Neural cell (in vitro differentiated cells): ENCODE results near the gene KRT38. TPM values are rescaled to one million over a fixed set of nuclear protein-coding genes. Genes with fewer than 3 reads are reported as not detected.

Experiments used
- H2AFZ ChIP-seq: fragments of 200-600, 300-800 bp; sonication (generic), shearing (Covaris generic); 2 replicates; pipeline ENCODE4 v1.6.0; 2014; ENCODE audit warnings: low read depth, mild to moderate bottlenecking, antibody characterized with exemption, low read length, moderate library complexity
- H3F3A ChIP-seq: fragments of 200-600 bp; shearing (Covaris generic); 2 replicates; pipeline ENCODE4 v1.6.1; 2016; ENCODE audit warnings: mild to moderate bottlenecking, moderate library complexity, mixed read lengths, antibody characterized with exemption, low read length; ENCODE audit not compliant: insufficient read depth, poor library complexity, severe bottlenecking
- H3K27ac ChIP-seq: fragments of 200-600, 300-800 bp; sonication (generic), shearing (Covaris generic); 2 replicates; pipeline ENCODE4 v1.5.1; 2014; ENCODE audit warnings: mild to moderate bottlenecking, low read length, moderate library complexity
- H3K27me3 ChIP-seq: fragments of 300-800, 200-600 bp; sonication (generic), shearing (Covaris generic); 2 replicates; pipeline ENCODE4 v1.6.0; 2014; ENCODE audit warnings: mild to moderate bottlenecking, low read depth, low read length, moderate library complexity; ENCODE audit not compliant: insufficient read depth
- H3K36me3 ChIP-seq: fragments of 300-800, 200-600 bp; sonication (generic), shearing (Covaris generic); 2 replicates; pipeline ENCODE4 v1.5.1; 2014; ENCODE audit warnings: mild to moderate bottlenecking, antibody characterized with exemption, low read length, moderate library complexity; ENCODE audit not compliant: insufficient read depth
- H3K4me2 ChIP-seq: fragments of 300-800, 200-600 bp; sonication (generic), shearing (Covaris generic); 2 replicates; pipeline ENCODE4 v1.6.0; 2014; ENCODE audit warnings: mild to moderate bottlenecking, low read length
- H3K4me3 ChIP-seq: fragments of 300-800, 200-600 bp; sonication (generic), shearing (Covaris generic); 2 replicates; pipeline ENCODE4 v1.5.1; 2014; ENCODE audit warnings: mild to moderate bottlenecking, low read length, moderate library complexity
- H3K79me2 ChIP-seq: fragments of 200-600 bp; shearing (Covaris generic); replicated peaks from 2 replicates; pipeline ENCODE4 v1.6.0; 2014; ENCODE audit warnings: mild to moderate bottlenecking, low read length, moderate library complexity; ENCODE audit not compliant: insufficient read depth
- H3K9ac ChIP-seq: fragments of 300-800, 200-600 bp; sonication (generic), shearing (Covaris generic); 2 replicates; pipeline ENCODE4 v1.6.1; 2016; ENCODE audit warnings: mild to moderate bottlenecking, low read length, mixed read lengths
- H3K9me2 ChIP-seq: fragments of 200-600 bp; shearing (Covaris generic); 2 replicates; pipeline ENCODE4 v1.6.1; 2016; ENCODE audit warnings: mild to moderate bottlenecking, low read length, mixed read lengths; ENCODE audit not compliant: insufficient read depth
- H3K9me3 ChIP-seq: fragments of 200-600, 300-800 bp; sonication (generic), shearing (Covaris generic); 2 replicates; pipeline ENCODE4 v1.6.1; 2016; ENCODE audit warnings: mild to moderate bottlenecking, mixed run types, low read length, moderate library complexity, mixed read lengths
- H4K20me1 ChIP-seq: fragments of 200-600 bp; shearing (Covaris generic); 2 replicates; pipeline ENCODE4 v1.6.1; 2016; ENCODE audit warnings: mild to moderate bottlenecking, mixed run types; ENCODE audit not compliant: insufficient read depth
- CTCF ChIP-seq: fragments of 450-650 bp; IDR thresholded peaks from 2 replicates; pipeline ENCODE4 v1.5.1; 2014; ENCODE audit warnings: antibody characterized with exemption, mild to moderate bottlenecking, moderate library complexity; ENCODE audit not compliant: poor library complexity, severe bottlenecking
- EP300 ChIP-seq: fragments of 450-650 bp; conservative IDR thresholded peaks from 2 replicates; pipeline ENCODE4 v1.6.1; 2014; ENCODE audit warnings: antibody characterized with exemption, mild to moderate bottlenecking, moderate library complexity; ENCODE audit not compliant: poor library complexity, severe bottlenecking
- EZH2 ChIP-seq: fragments of 200-600, 300-800 bp; shearing (Covaris generic), sonication (generic); IDR thresholded peaks from 2 replicates; pipeline ENCODE4 v1.6.1; 2014; ENCODE audit warnings: antibody characterized with exemption, low read length, borderline replicate concordance, mild to moderate bottlenecking; ENCODE audit not compliant: insufficient read depth, poor library complexity, severe bottlenecking
- MXI1 ChIP-seq: fragments of 450-650 bp; conservative IDR thresholded peaks from 2 replicates; pipeline ENCODE4 v1.6.1; 2014; ENCODE audit warnings: antibody characterized with exemption, mild to moderate bottlenecking; ENCODE audit not compliant: poor library complexity, severe bottlenecking
- POLR2AphosphoS5 ChIP-seq: IDR thresholded peaks from 2 replicates; pipeline ENCODE4 v1.6.1; 2012
- RAD21 ChIP-seq: fragments of 450-650 bp; conservative IDR thresholded peaks from 2 replicates; pipeline ENCODE4 v1.6.1; 2014; ENCODE audit warnings: antibody characterized with exemption, mild to moderate bottlenecking, moderate library complexity
- REST ChIP-seq: IDR thresholded peaks from 2 replicates; pipeline ENCODE4 v1.6.1; 2012; ENCODE audit warnings: borderline replicate concordance
- SMC3 ChIP-seq: fragments of 450-650 bp; conservative IDR thresholded peaks from 2 replicates; pipeline ENCODE4 v1.6.1; 2014; ENCODE audit warnings: antibody characterized with exemption, mild to moderate bottlenecking, moderate library complexity; ENCODE audit not compliant: poor library complexity
- TAF1 ChIP-seq: IDR thresholded peaks from 2 replicates; pipeline ENCODE4 v1.6.1; 2012; ENCODE audit warnings: low read depth
- polyA plus RNA-seq: library from polyadenylated mRNA; depleted of rRNA; stranded (reverse); fragments of >200 nt; gene quantifications from 2 replicates; pipeline ENCODE4 v1.2.3, GENCODE V29; 2014

KRT38 gene
- polyA plus RNA-seq, 1 donor from 2014 or later: not detected

DNA sequence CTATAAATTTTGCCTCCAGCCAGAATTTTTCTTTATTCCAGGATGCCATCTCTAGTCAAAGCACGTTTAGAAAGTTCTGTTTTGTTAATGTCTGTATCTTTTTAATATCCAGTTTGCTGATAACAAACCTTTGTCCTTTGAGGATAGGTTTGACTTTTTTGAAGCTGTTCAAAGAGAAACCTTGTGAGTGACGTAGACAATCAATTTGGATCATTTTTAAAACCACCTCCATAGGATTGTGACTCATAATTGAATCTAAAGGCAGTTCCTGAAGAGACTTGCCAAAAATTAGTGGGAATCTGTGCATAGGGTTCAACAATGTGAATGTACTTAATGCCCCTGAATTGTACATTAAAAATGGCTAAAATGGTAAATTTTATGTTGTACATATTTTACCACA is 49.2 kb downstream of the KRT38 start:
- Histone ChIP-seq H4K20me1 (no peaks in the 10 kb centered on the region), H2AFZ (no peak overlapping the region), H3K4me2 (no peak overlapping the region), H3K79me2 (no peaks in the 10 kb centered on the region), H3K9ac (no peak overlapping the region), H3F3A (no peaks in the 10 kb centered on the region), H3K4me3 (no peak overlapping the region), H3K36me3 (no peaks in the 10 kb centered on the region), H3K27ac (no peak overlapping the region), H3K27me3 (no peaks in the 10 kb centered on the region), H3K9me3 (no peaks in the 10 kb centered on the region), H3K9me2 (no peaks in the 10 kb centered on the region)
- TF ChIP-seq EZH2 (no peak), CTCF (no peak), RAD21 (no peak), MXI1 (no peak), TAF1 (no peak), SMC3 (no peak)

GRCh38 chr17:41390411-41390938 is 50.3 kb downstream of the KRT38 start:
- no peaks in the 10 kb centered on the region for H4K20me1 ChIP-seq
- H3F3A ChIP-seq: no peaks in the 10 kb centered on the region
- no peak overlapping the region for H3K4me2 ChIP-seq
- H3K4me3 ChIP-seq: no peak overlapping the region
- H3K9me3 ChIP-seq: no peaks in the 10 kb centered on the region
- no peak overlapping the region for H2AFZ ChIP-seq
- H3K27me3 ChIP-seq: no peaks in the 10 kb centered on the region
- no peaks in the 10 kb centered on the region for H3K79me2 ChIP-seq
- H3K36me3 ChIP-seq: no peaks in the 10 kb centered on the region
- no peak overlapping the region for H3K9ac ChIP-seq
- TF ChIP-seq CTCF: no peak
- no peak for TF ChIP-seq POLR2AphosphoS5
- TF ChIP-seq TAF1: no peak
- TF ChIP-seq EP300: no peak
- TF ChIP-seq MXI1: no peak
- no peak for TF ChIP-seq SMC3
- no peak for TF ChIP-seq REST
- TF ChIP-seq RAD21: no peak
- TF ChIP-seq EZH2: no peak
- no peaks in the 10 kb centered on the region for H3K9me2 ChIP-seq
- H3K27ac ChIP-seq: no peak overlapping the region
